ENCODE data around the gene SNAPC4. TPM values are rescaled to one million over a fixed set of nuclear protein-coding genes. Genes with fewer than 3 reads are reported as not detected.

The SNAPC4 gene
- total RNA-seq, 1 donor from 2014 or later: 3.2 TPM

DNA sequence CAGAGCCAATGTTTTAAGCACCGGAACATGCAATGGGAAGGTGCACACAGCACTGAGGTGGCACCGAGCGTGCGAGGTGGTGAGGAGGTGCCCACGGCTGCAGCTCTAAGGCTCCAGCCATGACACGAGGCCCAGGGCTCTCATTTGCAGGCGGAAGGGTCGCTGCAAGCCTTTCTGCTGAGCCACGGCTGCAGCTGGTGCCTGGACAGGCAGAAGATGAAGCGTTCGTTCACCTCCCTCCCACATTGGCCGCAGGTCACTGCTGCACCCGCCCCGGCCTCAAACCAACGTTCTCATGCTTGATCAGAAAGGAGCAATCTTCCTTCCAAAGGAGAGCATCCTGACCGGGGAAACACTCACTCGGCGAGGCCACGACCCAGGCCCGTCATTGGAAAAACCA is 44.1 kb upstream of the SNAPC4 start:
- Histone ChIP-seq H3K27me3 (no peaks in the 10 kb centered on the region), H3K4me1 (no peaks in the 10 kb centered on the region), H3K27ac (no peak overlapping the region), H3K36me3 (peaks cover 0 to 78% of the 10 kb centered on the region in 2 donors), H3K4me3 (no peak overlapping the region), H3K9me3 (no peaks in the 10 kb centered on the region)
- DNase-seq (ENCODE audit: extremely low spot score in 2 of 2): no peak
- TF ChIP-seq, protein P1, sequence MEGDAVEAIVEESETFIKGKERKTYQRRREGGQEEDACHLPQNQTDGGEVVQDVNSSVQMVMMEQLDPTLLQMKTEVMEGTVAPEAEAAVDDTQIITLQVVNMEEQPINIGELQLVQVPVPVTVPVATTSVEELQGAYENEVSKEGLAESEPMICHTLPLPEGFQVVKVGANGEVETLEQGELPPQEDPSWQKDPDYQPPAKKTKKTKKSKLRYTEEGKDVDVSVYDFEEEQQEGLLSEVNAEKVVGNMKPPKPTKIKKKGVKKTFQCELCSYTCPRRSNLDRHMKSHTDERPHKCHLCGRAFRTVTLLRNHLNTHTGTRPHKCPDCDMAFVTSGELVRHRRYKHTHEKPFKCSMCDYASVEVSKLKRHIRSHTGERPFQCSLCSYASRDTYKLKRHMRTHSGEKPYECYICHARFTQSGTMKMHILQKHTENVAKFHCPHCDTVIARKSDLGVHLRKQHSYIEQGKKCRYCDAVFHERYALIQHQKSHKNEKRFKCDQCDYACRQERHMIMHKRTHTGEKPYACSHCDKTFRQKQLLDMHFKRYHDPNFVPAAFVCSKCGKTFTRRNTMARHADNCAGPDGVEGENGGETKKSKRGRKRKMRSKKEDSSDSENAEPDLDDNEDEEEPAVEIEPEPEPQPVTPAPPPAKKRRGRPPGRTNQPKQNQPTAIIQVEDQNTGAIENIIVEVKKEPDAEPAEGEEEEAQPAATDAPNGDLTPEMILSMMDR (IDR thresholded peaks at IDR 0.05): no peak
- TF ChIP-seq POLR2AphosphoS5 (IDR thresholded peaks at IDR 0.05; ENCODE audit: insufficient read depth in 1 of 2, low read depth in 1 of 2) (no peak), POLR2A (IDR thresholded peaks at IDR 0.05) (no peak)
- intact Hi-C loops (cut with DNase I): no loop called here

DNA sequence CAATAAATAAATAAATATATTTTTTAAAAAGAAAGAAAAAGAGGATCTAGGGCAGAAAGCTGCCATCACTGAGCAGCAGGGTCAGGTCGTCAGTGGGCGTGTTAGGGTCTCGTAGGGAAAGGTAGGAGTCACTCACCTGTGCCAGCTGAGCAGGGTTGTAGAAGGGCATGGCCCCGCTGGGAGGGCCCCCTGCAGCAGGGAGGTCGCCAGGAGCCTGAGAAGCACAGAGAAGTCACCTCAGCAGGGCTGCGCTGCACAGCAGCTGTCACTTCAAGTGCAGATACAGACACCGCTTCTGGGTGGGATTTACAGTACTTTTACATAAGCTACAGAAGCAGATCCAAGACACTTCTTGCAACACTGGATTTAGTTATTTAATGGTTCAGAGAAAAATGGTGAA is 43.7 kb upstream of the SNAPC4 start:
- no peak overlapping the region for H3K27ac ChIP-seq
- no peak for DNase-seq (ENCODE audit: extremely low spot score in 2 of 2)
- no peaks in the 10 kb centered on the region for H3K9me3 ChIP-seq
- intact Hi-C loops (cut with DNase I): no loop called here
- peaks cover 0 to 74% of the 10 kb centered on the region in 2 donors for H3K36me3 ChIP-seq
- H3K4me1 ChIP-seq: peaks cover 2% of the 10 kb centered on the region
- H3K27me3 ChIP-seq: no peaks in the 10 kb centered on the region
- TF ChIP-seq POLR2AphosphoS5 (IDR thresholded peaks at IDR 0.05; ENCODE audit: insufficient read depth in 1 of 2, low read depth in 1 of 2) (no peak), POLR2A (IDR thresholded peaks at IDR 0.05) (no peak)
- TF ChIP-seq, protein P1 (IDR thresholded peaks at IDR 0.05): no peak
- H3K4me3 ChIP-seq: no peak overlapping the region

DNA sequence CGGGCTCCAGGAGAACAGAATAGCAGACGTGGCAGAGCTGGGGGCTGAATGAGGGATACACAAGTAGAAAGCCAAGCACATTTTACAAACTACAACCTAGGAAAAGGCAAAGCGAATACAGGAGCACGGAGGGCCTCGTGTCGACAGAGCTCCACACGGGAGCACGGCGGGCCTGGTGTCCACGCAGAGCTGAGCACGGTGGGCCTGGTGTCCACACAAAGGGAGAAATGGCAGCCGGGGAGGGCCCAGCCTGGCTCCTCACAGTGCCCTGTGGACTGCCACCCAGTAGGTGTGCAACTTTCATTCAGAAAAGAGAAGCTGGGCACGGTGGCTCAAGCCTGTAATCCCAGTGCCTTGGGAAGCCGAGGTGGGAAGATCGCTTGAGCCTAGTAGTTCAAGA is 43.1 kb upstream of the SNAPC4 start:
- no peaks in the 10 kb centered on the region for H3K9me3 ChIP-seq
- no peak overlapping the region for H3K27ac ChIP-seq
- intact Hi-C loops (cut with DNase I): no loop called here
- no peak for DNase-seq (ENCODE audit: extremely low spot score in 2 of 2)
- no peak overlapping the region for H3K4me3 ChIP-seq
- peaks cover 8% of the 10 kb centered on the region for H3K4me1 ChIP-seq
- TF ChIP-seq POLR2AphosphoS5 (IDR thresholded peaks at IDR 0.05; ENCODE audit: insufficient read depth in 1 of 2, low read depth in 1 of 2): no peak
- TF ChIP-seq, protein P1 (IDR thresholded peaks at IDR 0.05): no peak
- no peak for TF ChIP-seq POLR2A (IDR thresholded peaks at IDR 0.05)
- H3K36me3 ChIP-seq: peaks cover 0 to 68% of the 10 kb centered on the region in 2 donors
- no peaks in the 10 kb centered on the region for H3K27me3 ChIP-seq

DNA sequence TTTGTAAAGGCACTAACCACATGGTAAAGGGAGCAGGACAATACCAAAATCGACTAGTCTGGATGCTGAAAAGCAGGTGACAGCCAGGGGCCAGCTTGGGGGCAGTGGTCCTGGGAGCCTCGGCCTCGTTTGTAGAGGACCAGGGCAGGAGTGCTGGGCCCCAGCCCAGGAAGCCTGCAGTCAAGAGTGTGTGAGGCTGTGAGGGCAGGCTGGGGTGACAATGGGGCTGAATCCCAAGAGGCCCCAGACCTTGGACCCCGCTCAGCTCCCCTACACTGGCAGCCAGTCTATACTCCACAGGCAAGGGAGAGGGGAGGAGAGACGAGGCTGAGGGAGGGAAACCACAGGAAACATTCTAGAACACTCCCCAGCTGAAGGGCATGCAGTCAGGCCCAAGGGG is 42.3 kb upstream of the SNAPC4 start:
- no peaks in the 10 kb centered on the region for H3K9me3 ChIP-seq
- H3K4me3 ChIP-seq: no peak overlapping the region
- H3K36me3 ChIP-seq: peaks cover 0 to 61% of the 10 kb centered on the region in 2 donors
- TF ChIP-seq POLR2A (IDR thresholded peaks at IDR 0.05) (no peak), POLR2AphosphoS5 (IDR thresholded peaks at IDR 0.05; ENCODE audit: insufficient read depth in 1 of 2, low read depth in 1 of 2) (no peak)
- TF ChIP-seq, protein P1 (IDR thresholded peaks at IDR 0.05): no peak
- H3K27ac ChIP-seq: no peak overlapping the region
- H3K4me1 ChIP-seq: peaks cover 16% of the 10 kb centered on the region
- intact Hi-C loops (cut with DNase I): no loop called here
- DNase-seq (ENCODE audit: extremely low spot score in 2 of 2): no peak
- no peaks in the 10 kb centered on the region for H3K27me3 ChIP-seq

DNA sequence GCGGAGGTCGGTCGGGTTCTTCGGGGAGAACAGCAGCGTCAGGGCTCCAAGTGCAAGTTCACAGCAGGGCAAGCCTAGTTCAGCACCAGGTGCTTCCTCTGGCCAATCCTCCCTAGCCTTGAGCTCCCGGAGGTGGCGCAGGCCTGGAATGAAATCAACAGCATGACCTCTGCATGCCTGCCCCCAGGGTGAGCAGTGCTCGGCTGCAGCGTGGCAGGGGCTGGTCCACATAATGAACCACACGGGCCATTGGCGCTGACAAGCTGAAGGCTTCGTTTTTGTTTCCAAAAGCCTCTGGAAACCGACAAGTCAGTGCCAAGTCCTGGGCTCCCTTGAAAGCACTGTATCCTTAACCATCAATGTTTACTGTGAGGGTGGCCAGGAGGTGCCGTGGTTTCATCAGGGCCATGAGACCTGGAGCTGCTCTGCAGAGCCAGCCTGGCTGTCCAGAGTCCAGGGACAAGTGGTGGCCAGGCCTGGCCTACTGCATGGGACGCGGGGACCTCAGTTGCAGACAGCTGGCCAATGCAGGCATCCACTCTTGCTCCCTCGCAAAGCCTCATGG is 41.8 kb upstream of the SNAPC4 start:
- H3K36me3 ChIP-seq: peaks cover 0 to 56% of the 10 kb centered on the region in 2 donors
- no peak for TF ChIP-seq POLR2A (IDR thresholded peaks at IDR 0.05)
- no peak for TF ChIP-seq POLR2AphosphoS5 (IDR thresholded peaks at IDR 0.05; ENCODE audit: insufficient read depth in 1 of 2, low read depth in 1 of 2)
- TF ChIP-seq, protein P1 (IDR thresholded peaks at IDR 0.05): no peak
- no peaks in the 10 kb centered on the region for H3K9me3 ChIP-seq

More for the DNA sequence above, 41.8 kb upstream of the SNAPC4 start:
- no peaks in the 10 kb centered on the region for H3K27me3 ChIP-seq
- no peak overlapping the region for H3K27ac ChIP-seq
- intact Hi-C loops (cut with DNase I): no loop called here
- DNase-seq (ENCODE audit: extremely low spot score in 2 of 2): no peak
- H3K4me1 ChIP-seq: peaks cover 21% of the 10 kb centered on the region
- H3K4me3 ChIP-seq: no peak overlapping the region

Data from vagina (tissue), 2 donors.